Upper lobe of left lung (tissue), 4 donors: ENCODE measurements around the gene MALRD1.

Experiments
- EP300 ChIP-seq, 4 donors: sonication (generic); formaldehyde crosslinking; IDR thresholded peaks; one replicate each; pipeline ENCODE4 v1.5.1; 2017; ENCODE audit warnings: antibody characterized with exemption in 4 of 4, control low read depth in 2 of 4
- POLR2A ChIP-seq, 4 donors: fragments of 450-650 bp; IDR thresholded peaks; one replicate each; pipeline ENCODE4 v1.5.1; 2016 to 2017; ENCODE audit warnings: antibody characterized with exemption in 4 of 4, mild to moderate bottlenecking in 2 of 4
- POLR2AphosphoS5 ChIP-seq, 2 donors: sonication (generic); formaldehyde crosslinking; IDR thresholded peaks; one replicate each; pipeline ENCODE4 v1.5.1; 2017; ENCODE audit warnings: antibody characterized with exemption in 2 of 2
- TF ChIP-seq, protein P1 (sequence below), 6 experiments: fragments of 450-650 bp in 4 of 6; fragments of 200-600 bp in 2 of 6; sonication (generic) in 2 of 6; IDR thresholded peaks; one replicate each; pipeline ENCODE4 v1.5.1; 2016 to 2019; ENCODE audit warnings: antibody characterized with exemption in 6 of 6

- TF ChIP-seq, protein P1, sequence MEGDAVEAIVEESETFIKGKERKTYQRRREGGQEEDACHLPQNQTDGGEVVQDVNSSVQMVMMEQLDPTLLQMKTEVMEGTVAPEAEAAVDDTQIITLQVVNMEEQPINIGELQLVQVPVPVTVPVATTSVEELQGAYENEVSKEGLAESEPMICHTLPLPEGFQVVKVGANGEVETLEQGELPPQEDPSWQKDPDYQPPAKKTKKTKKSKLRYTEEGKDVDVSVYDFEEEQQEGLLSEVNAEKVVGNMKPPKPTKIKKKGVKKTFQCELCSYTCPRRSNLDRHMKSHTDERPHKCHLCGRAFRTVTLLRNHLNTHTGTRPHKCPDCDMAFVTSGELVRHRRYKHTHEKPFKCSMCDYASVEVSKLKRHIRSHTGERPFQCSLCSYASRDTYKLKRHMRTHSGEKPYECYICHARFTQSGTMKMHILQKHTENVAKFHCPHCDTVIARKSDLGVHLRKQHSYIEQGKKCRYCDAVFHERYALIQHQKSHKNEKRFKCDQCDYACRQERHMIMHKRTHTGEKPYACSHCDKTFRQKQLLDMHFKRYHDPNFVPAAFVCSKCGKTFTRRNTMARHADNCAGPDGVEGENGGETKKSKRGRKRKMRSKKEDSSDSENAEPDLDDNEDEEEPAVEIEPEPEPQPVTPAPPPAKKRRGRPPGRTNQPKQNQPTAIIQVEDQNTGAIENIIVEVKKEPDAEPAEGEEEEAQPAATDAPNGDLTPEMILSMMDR (IDR thresholded peaks at IDR 0.05): no peak
- no peak for TF ChIP-seq EP300 (IDR thresholded peaks at IDR 0.05)
- TF ChIP-seq POLR2A (IDR thresholded peaks at IDR 0.05): no peak
- TF ChIP-seq POLR2AphosphoS5 (IDR thresholded peaks at IDR 0.05): no peak
Observed at GRCh38 chr10:19728964-19729363, 680.4 kb downstream of the MALRD1 start.
